ENCODE data around the gene POLR2E. TPM values are rescaled to one million over a fixed set of nuclear protein-coding genes. Genes with fewer than 3 reads are reported as not detected.
A peak's percentile ranks its signal among the peaks of the same experiment; 100 is the strongest.

POLR2E gene
- 72.1 TPM for total RNA-seq

DNA sequence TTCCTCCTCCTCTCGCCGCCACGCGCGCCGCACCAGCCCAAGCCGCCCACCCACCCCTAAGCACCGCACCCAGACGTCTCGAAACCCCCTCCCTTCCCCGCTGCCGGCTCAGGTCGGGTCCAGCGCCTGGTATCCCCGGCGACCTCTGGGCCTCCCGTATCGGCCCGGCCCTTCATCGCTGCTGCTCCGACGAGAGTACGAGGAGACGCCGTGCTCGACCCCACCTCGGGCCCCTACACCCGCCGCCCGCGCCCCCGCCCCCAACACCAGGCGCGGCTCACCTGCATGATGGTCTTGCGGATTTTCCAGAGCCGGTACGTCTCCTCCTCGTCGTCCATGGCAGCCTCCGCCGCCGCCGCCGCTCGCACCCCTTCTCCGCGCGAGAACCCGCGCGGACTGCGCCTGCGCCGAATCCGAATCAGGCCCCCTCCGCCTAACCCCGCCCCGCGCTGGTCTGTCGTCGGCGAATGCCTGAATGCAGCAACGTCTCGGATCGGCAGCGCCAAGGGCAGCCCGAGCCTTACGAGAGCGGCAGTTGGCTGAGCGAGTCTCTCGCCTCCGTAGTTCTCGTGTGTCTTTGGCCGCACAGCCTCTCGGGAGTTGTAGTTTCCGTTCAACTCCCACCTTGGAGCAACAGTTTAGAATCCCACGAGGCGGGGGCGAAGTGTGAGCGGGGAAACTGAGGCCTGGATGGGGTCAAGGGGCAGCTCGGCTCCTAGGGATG lies at the start of gene POLR2E:
Gene POLR2E (minus strand): TSS at position 398 of the 724 bp plus-strand sequence. CDS start 60 bp downstream, at position 338.
- Histone ChIP-seq H3K36me3 (peaks cover 16 to 17% of the 10 kb centered on the region in 2 donors), H3K27me3 (no peaks in the 10 kb centered on the region), H3K27ac (peak within 1 kb of the TSS; percentile 42 to 58), H3K4me3 (peak within 1 kb of the TSS; percentile 81 to 96), H3K4me1 (peaks cover 15 to 29% of the 10 kb centered on the region in 2 donors), H3K9me3 (no peaks in the 10 kb centered on the region)
- DNase-seq (ENCODE audit: low spot score in 2 of 2): peak; percentile 96 to 99
- TF ChIP-seq CTCF (IDR thresholded peaks at IDR 0.05): no peak
- intact Hi-C loops (cut with DNase I): loop anchor here (1.0 to 2.0 kb wide), 2 partner anchors 55 to 68 kb away; partner anchors contain the start of genes ABCA7 and CNN2

DNA sequence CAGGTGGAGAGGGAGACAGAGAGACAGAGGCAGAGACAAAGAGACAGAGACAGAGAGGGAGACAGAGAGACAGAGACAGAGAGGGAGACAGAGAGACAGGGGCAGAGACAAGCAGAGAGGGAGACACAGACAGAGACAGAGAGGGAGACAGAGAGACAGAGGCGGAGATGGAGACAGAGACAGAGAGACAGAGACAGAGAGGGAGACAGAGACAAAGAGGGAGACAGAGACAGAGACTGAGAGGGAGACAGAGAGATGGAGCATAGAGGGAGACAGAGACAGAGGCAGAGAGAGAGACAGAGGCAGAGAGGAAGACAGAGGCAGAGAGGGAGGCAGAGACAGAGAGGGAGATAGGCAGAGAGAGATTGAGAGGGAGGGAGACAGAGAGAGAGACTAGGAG lies 49.6 kb upstream of the POLR2E start:
- no peaks in the 10 kb centered on the region for H3K27me3 ChIP-seq
- no peaks in the 10 kb centered on the region for H3K9me3 ChIP-seq
- H3K4me1 ChIP-seq: no peaks in the 10 kb centered on the region
- H3K4me3 ChIP-seq: no peak overlapping the region
- H3K36me3 ChIP-seq: peaks cover 47 to 59% of the 10 kb centered on the region in 2 donors
- TF ChIP-seq CTCF (IDR thresholded peaks at IDR 0.05): no peak
- no peak overlapping the region for H3K27ac ChIP-seq
- DNase-seq (ENCODE audit: low spot score in 2 of 2): no peak
- intact Hi-C loops (cut with DNase I): no loop called here

DNA sequence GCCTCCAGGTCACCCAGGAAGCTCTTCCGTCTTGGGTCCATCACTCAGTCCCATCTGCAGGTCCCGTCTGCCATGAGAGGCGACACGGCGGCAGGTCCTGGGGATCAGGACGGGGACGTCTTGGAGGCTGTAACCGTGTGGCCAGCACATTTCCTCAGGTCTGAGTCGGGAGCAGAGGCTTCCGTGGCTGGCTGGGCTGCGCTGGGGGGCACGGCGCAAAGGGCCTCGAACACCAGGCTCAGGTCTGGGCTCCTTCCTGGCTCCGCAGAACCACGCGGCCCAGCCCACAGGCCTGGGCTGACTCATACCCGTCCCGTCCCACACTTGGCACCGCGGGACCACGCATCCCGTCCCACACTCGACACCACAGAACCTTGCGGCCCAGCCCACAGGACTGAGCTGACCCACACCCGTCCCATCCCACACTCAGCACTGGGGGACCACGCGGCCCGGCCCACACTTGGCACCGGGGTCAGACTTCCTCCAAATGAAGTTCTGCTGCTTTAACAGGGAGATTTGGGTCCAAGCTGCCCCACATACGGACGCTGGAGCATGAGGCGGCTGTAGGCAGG lies 48.7 kb upstream of the POLR2E start:
- DNase-seq (ENCODE audit: low spot score in 2 of 2): no peak
- no peaks in the 10 kb centered on the region for H3K4me1 ChIP-seq
- no peak overlapping the region for H3K27ac ChIP-seq
- peaks cover 40 to 51% of the 10 kb centered on the region in 2 donors for H3K36me3 ChIP-seq
- no peak overlapping the region for H3K4me3 ChIP-seq
- H3K27me3 ChIP-seq: no peaks in the 10 kb centered on the region
- intact Hi-C loops (cut with DNase I): no loop called here
- H3K9me3 ChIP-seq: no peaks in the 10 kb centered on the region
- no peak for TF ChIP-seq CTCF (IDR thresholded peaks at IDR 0.05)

- Histone ChIP-seq H3K4me3 (no peak overlapping the region), H3K36me3 (peaks cover 36 to 39% of the 10 kb centered on the region in 2 donors), H3K4me1 (no peaks in the 10 kb centered on the region), H3K27ac (no peak overlapping the region), H3K9me3 (no peaks in the 10 kb centered on the region), H3K27me3 (no peaks in the 10 kb centered on the region)
- no peak for DNase-seq (ENCODE audit: low spot score in 2 of 2)
- TF ChIP-seq CTCF (IDR thresholded peaks at IDR 0.05): no peak
- intact Hi-C loops (cut with DNase I): no loop called here
Measured at GRCh38 chr19:1141944-1142343, 46.8 kb upstream of the POLR2E start.

DNA sequence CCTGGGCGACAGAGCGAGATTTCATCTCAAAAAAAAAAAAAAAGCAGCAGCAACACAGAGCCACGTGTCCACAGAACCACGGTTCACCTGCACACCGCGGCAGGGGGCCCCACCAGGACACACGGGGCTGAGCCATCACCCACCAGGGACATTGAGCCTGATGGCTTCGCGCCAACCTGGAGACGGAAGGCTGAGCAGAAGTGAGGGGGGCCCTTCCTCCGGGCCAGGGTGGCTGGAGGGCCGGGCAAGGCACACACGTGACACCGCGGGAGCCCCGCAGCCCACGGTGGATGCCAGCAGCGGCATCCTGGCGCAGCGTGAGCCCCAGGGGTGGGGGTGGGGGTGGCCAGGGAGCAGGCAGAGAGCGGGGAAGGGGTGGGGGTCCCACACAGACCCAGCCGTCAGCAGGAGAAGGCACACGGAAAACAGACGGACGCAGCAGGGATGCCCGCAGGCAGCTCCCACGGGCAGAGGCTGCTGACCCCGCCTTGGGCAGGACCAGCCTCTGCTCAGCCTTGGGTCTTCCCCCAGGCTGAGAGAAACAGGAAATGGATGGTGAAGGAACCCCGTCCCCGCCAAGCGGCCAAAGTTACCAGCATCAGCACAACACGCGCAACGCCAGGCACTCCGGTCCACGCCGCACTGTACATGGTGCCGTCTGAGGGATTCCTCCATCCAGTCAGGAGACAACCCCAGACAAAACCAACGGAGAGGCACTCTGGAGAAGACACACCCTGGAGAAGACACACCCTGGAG lies 45.3 kb upstream of the POLR2E start:
- H3K27ac ChIP-seq: no peak overlapping the region
- no peak overlapping the region for H3K4me3 ChIP-seq
- H3K9me3 ChIP-seq: no peaks in the 10 kb centered on the region
- DNase-seq (ENCODE audit: low spot score in 2 of 2): no peak
- intact Hi-C loops (cut with DNase I): no loop called here
- H3K27me3 ChIP-seq: no peaks in the 10 kb centered on the region
- no peak for TF ChIP-seq CTCF (IDR thresholded peaks at IDR 0.05)
- peaks cover 24 to 28% of the 10 kb centered on the region in 2 donors for H3K36me3 ChIP-seq
- H3K4me1 ChIP-seq: no peaks in the 10 kb centered on the region

Measured in ascending aorta (tissue), 2 donors.